ENCODE data around the gene CIROP.

CIROP gene

DNA sequence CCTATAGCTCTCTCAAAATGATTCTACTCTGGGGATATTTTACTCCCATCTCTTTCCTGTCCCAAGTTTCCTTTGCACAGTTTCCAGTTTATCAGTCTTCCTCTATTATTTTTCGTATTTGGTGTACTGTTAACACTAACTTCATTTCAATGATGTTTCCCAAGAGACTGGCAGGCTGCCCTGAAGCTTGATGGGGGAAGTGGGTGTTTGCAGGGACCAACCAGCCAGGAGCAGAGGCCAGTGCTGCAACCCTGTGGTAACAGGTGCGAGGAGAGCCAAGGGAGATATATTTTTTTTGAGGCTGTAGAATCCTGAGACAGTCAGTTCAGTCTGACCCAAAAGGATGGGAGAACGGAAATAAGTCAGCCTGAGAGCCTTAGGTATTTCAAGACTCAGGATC lies 26.1 kb upstream of the CIROP start:
- DNase-seq: peak; percentile 65

DNA sequence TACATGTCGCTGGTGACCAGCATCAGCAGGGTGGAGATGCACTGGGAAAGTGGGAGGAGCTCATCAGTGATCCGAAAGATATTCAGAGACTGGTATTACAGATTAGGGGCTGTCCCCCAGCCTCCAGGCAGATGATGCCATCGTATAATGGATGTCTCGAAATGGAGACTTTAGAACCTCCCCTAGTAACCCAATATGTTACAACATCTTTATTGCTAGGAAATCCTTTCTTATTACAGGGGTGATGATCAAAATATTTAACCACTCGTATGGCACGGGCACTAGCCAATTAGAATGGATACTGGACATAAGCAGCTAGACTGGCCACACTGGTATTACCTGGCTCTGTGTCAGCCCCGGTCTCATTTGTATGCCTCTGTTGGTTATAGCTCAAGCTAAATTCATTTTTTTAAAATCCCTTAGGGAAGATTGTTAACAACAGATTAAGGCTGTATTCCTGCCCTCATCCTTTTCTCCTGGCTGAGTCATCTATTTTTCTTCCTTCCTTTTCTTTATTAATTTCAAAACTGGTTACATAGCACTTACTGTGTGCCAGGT lies 25.0 kb upstream of the CIROP start:
- no peak for DNase-seq

DNA sequence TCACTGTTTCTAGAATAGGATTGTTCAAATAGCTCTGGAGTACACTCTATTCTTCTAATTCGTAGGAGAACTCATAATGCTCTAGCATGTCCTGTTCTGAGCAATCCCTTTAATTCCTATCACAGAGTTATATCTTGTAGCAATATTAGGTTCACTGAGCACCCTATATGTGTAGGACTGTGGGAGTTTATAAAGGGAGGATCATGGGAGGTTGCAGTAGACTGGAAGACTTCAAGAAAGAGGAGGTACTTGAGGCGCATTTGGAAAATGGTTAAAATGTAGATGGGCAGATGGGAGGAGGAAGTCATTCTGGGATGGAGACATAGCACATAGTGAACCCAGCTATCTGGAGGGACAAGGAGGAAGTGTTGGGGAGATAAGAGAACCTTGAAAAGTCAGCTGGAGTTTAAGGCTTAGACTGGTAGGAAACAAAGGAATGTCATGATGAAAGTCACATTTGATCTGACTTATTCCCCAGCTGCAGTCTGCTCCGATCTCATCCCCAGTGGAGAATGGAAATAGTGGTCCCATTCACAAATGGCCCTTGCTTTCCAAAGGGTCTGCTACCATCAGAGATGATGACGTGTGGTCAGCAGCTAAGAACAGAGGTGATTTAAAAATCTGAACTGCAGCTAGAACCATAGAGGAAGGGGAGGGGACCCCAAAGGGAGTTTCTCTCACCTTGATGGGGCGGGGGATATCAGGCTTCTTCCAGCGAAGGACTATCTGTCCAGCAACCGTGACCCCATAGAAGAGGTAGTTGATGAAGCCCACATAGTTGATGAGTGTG lies 24.4 kb upstream of the CIROP start:
- no peak for DNase-seq

- DNase-seq: no peak
Observed at GRCh38 chr14:23127861-23128260, 23.1 kb upstream of the CIROP start.

DNA sequence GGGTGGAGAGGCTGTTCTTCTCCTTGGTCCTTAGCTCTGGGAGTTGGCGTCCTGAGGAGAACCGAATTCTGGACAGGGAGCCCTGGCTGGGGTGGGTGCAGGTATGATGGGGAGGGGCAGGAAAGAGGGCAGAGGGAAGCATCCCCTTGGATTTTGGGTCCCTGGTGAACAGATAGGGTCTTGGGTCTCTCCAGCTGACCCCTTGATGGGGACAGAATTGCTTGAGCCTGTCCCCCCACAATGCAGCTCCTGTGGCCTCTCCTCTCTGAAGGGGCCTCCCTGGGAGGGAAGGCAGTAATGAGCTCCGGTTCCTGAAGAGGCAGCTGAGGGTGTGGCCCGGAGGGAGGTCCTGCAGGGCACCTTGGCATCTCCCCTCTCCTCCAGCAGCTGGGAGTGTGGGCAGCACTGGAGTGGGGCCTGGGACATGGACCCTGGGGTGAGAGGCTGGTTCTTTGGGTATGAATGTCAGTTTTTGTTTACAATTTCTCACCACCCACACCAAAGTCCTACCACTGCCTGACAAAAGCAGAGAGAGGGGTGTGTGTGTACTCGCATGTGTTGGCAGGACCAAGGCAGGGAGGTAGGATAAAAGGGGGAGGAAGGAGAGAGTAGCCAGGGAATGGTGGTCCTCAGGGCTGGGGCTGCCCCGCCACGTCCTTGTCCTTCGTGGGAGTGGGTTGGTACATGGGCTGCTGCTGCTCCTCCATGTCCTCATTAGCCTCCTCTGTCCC lies 21.9 kb upstream of the CIROP start:
- DNase-seq: no peak

- no peak for DNase-seq
Observed at GRCh38 chr14:23125933-23126524, 21.2 kb upstream of the CIROP start.

DNA sequence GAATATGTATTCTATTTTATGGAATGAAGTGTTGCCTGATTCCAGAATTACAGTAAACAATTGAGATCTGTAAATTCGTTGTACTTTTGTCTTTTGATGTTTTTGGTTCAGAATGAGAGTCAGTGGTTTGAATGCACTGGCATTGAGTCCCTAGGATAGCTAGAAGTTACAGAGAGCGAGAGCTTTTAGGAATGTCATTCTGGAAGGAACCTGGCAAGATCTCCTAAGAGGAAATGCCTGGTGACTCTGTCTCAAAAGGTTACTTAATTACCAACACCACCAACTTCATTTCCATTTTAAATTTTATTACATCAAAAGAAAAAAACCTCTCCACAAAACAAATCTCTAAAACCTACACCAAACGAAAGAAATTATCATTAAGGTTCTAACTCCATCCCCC lies 20.2 kb upstream of the CIROP start:
- DNase-seq: no peak

DNA sequence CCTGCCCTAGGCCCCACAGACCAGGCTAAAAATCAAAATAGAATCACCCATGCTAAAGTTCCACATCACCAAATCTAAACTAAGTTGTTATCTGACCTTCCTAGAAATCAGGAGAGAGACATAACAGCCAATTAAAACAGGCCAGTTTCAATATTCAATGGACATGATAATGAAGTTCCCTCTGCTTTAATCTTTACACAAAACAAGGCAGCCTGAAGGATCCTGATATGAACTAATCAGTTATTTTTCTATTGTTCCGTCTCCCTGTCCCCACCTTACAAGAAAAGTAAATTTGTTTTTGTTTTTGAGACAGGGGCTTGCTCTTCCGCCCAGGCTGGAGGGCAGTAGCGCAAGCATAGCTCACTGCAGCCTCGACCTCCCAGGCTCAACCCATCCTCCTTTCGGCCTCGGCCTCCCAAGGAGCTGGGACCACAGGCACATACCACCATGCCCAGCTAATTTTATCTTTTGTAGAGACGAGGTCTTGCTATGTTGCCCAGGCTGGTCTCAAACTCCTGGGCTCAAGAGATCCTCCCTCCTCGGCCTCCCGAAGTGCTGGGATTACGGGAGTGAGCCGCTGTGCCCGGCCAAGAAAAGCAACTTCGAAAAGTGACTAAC lies 19.7 kb upstream of the CIROP start:
- no peak for DNase-seq

DNA sequence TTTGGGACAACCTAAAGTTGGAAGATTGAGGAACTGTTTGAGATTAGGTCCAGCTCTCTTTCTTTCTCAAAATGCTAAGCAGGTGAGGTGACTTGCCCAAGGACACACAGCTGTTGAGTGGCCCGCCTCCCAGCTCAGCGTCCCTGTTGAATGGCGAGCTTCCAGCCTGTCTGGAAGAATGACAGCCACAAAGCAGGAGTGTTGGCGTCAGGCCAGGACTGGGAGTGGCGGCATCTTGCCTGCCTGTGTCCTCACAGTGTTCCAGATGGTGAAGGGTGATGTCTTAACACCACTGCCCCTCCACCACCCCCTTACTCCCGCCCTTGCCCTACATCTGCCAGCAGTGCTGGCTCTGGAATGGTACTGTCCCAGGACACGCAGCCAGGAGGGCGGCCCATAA lies 18.6 kb upstream of the CIROP start:
- DNase-seq: peak; percentile 71

DNA sequence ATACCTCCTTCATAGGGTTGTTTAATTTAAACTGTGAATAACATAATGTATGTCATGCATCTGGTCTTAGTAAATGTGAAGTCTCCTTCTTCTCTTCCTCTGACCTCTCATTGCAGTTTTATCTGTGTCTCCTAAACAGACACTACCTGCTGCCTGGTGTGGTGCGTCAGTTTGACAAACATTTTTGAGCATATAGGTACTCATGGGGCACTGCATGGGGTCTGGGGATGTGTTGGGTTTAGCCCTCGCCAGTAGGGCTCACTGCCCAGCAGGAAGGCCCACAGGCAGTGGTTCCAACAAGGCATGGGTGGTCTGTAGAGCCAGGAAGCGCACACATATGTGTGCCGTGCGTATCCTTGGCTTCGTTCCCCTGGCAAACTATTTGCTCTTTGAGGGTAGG lies 17.3 kb upstream of the CIROP start:
- DNase-seq: no peak

DNA sequence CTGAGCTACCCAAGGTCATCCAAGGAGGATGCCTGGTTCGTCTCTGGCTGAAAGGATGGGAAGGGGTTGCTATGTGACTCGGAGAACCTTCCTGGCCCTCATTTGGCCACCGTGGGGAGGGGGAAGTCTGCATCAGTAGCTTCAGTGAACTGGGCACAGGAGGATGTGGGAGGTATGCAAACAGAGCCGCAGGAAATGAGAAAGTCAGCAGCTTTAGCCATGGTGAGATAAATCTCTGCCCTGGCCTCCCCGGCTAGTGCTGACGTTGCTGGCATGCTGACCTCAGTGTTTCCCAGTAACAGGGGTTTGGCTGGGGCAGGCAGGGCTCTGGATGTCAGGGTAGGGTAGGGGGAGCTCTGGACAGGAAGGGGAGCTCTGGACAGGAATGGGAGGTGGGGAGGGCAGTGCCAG lies 16.6 kb upstream of the CIROP start:
- DNase-seq: peak; percentile 88

GRCh38 chr14:23120541-23121251 lies 15.9 kb upstream of the CIROP start:
- DNase-seq: peak; percentile 82

DNA sequence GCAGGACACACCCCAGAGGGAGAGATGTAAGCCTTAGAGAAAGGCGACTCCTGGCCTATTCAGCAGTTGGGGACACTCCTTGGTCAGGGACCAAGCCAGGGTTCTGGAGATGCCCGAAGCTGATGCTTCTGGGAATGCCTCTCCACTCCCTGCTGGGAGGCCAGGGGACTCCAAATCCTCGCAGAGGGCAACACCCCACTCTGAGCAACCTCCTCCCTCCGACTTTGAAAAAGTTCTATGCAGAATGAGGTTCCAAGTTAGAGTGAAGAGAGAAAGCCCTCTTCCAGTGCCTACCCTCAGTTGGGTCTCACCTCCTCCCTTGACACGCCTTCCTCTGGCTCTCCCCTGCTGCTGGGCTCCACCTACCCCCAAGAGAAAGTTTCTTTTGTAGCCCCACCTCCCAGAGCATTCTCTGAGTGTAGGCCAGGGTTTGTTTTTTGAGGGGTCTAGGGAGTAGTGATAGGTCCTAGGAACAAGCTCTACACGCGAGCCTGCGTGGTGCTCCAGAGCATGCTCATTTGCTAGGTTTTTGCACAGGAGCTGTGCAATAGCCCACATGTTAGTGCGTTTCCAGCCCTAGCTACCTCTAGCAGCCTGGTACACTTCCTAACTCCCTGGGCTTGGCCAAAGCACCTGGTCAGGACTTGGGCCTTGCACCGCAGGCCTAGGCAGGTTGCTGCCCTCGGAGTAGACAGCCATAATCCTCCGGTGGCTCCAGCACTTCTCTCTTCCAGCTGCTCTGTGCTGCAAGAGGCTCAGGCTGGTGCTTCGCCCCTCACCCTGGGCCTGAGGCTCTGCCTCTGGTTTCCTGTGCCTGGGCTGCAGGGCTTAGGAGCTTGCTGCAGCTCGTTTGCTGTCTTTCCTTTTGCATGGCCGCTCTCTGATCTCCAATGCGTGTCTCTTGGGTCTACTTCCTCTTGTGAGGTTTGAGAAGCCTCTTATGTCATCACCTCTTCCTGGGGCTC lies 14.9 kb upstream of the CIROP start:
- DNase-seq: no peak

DNA sequence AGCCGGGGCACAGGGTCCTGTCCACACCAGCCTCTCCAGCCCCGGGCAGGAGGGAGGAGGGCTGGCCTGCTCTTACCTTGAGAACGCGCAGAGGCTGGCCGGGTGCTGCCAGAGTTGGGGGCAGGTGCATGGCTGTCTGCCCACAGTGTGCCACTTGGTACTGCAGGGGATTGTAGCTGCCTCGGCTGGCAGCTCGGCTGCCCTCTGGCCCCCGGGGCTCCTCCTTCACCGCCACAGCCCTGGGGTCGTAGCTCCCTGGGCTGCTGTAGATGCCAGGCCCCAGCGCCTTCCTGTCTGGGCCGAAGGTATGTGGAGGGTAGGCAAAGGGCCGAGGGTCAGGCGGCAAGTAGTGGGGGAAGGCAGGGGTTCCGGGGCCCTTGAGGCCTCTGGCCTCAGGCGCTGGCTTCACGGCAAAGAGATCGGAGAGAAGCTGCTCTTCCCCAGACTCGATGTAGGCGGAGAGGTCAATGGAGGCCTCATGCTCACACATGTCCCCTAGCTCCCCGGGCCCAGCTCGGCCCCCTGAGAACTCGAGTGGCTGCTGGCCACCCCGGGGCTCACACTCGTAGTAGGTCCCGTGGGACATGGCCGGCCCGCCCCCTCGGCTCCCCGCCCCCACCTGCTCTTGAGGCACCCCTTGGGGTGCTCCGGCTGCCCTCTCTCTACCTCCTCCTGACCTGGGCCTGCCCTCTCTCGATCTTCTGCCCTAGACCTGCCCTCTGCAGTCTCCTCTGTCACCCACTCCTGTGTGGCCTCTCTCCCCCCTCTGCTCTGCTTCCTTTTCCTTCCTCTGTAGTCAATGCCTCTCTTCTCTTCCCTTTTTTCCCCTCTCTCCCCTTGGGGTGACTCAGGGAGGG lies 13.9 kb upstream of the CIROP start, which contains the start of gene CEBPE:
CEBPE (minus strand) TSS at position 750 of the 857 bp plus-strand sequence; CDS start at position 586, 164 bp downstream.
- no peak for DNase-seq

DNA sequence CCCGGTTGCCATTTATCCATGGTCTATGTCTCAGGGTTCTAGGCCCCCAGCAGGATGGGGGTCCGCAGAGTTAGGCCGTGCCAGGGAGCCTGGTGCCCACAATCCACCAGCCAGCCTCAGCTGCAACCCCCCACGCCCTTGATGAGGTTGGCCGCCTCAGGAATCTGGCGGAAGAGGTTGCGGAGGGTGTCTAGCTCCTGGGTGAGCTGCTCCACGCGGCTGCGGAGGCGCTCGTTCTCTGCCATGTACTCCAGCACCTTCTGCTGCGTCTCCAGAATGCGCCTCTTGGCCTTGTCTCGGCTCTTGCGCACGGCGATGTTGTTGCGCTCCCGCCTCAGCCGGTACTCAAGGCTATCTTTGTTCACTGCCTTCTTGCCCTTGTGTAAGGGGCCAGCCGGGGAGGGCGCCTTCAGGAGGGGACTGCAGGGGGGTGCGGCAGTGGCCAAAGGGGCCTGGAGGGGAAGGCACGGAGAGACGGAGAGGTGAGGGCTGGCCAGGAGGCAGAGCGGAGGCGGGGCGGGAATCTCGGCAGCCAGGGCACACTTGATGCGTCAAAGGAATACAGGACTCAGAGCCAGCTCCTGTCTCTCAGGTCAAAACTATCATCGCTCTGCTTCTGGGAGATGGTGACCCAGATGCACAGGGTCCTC lies 12.7 kb upstream of the CIROP start:
- no peak for DNase-seq

GRCh38 chr14:23115918-23116317 lies 11.1 kb upstream of the CIROP start:
- no peak for DNase-seq

GRCh38 chr14:23115039-23115731 lies 10.4 kb upstream of the CIROP start:
- DNase-seq: no peak

DNA sequence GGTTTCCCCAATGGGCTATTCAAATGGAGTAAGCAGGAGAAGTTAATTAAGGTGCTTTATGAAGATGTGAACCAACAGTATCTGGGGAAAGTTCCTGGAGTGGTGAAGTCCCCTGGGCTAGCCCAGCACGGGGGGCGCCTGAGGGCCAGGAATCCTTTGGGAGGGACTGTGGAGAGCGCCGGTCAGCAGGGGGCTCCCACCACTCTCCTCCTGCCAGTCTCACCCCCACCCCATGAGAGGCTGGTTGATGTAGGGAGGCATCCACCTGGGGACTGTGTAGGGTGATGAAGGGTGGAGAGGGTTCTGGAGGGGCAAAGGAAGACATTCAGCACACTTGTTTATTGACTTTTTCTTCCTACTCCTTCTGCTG lies 9.9 kb upstream of the CIROP start:
- no peak for DNase-seq

DNA sequence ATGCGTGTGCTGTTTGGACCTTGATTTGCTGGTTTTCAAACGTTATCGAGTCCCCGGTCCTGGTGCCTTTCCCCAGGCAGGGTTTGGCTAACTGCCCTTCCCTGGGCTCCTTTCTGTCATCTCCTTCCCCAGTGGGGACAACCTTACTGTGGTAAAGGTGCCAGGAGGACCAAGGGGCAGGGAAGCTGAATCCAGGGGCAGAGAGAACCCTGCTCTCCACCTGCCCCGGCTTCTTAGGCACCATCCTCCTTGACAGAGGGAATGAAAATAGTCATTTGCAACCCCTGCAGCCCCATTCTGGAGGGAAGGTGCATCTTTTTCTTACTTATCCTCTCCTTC lies 9.3 kb upstream of the CIROP start:
- DNase-seq: no peak

Data from RPMI8226 (cell line).